Forelimb muscle (tissue), 1 donor: Measurements from ENCODE around the gene SETD7. TPM values are rescaled to one million over a fixed set of nuclear protein-coding genes. Genes with fewer than 3 reads are reported as not detected.

Source experiments
- DNase-seq: peaks from one replicate; pipeline ENCODE4 v3.0.0-alpha.2; 2013; ENCODE audit warnings: low read depth
- polyA plus RNA-seq: library from polyadenylated mRNA; unstranded; fragments of 120-200 nt; gene quantifications from one replicate; pipeline ENCODE4 v1.2.1, GENCODE V29; 2013; ENCODE audit not compliant: insufficient read length

The SETD7 gene
- polyA plus RNA-seq, 1 donor, result 81.4 TPM

GRCh38 chr4:139550724-139551429 lies 5.1 kb downstream of the SETD7 start:
- DNase-seq, result no peak

- no peak for DNase-seq
Measured at GRCh38 chr4:139547979-139548378, 8.0 kb downstream of the SETD7 start.

- DNase-seq, result no peak
Measured at GRCh38 chr4:139540632-139541031, 15.4 kb downstream of the SETD7 start.

- no peak for DNase-seq
Measured at GRCh38 chr4:139540161-139540560, 15.9 kb downstream of the SETD7 start.

- DNase-seq, result no peak
Measured at GRCh38 chr4:139537292-139537691, 18.7 kb downstream of the SETD7 start.

- no peak for DNase-seq
Measured at GRCh38 chr4:139535871-139536234, 20.2 kb downstream of the SETD7 start.

- DNase-seq, result no peak
Measured at GRCh38 chr4:139535228-139535870, 20.7 kb downstream of the SETD7 start.

- no peak for DNase-seq
Measured at GRCh38 chr4:139534287-139534950, 21.6 kb downstream of the SETD7 start.

GRCh38 chr4:139533511-139533910 lies 22.5 kb downstream of the SETD7 start:
- DNase-seq, result no peak

- DNase-seq, result no peak
Measured at GRCh38 chr4:139532947-139533346, 23.1 kb downstream of the SETD7 start.

- no peak for DNase-seq
Measured at GRCh38 chr4:139530833-139531427, 25.1 kb downstream of the SETD7 start.

- no peak for DNase-seq
Measured at GRCh38 chr4:139528377-139529005, 27.5 kb downstream of the SETD7 start.

GRCh38 chr4:139526928-139527327 lies 29.1 kb downstream of the SETD7 start:
- no peak for DNase-seq

GRCh38 chr4:139525414-139525813 lies 30.6 kb downstream of the SETD7 start:
- DNase-seq, result no peak

- DNase-seq, result no peak
Measured at GRCh38 chr4:139524062-139524631, 31.9 kb downstream of the SETD7 start.

GRCh38 chr4:139523076-139523475 lies 32.9 kb downstream of the SETD7 start:
- DNase-seq, result no peak

- DNase-seq, result no peak
Measured at GRCh38 chr4:139522457-139522856, 33.6 kb downstream of the SETD7 start.

GRCh38 chr4:139521754-139522401 lies 34.1 kb downstream of the SETD7 start:
- no peak for DNase-seq

- DNase-seq, result no peak
Measured at GRCh38 chr4:139515531-139515958, 40.5 kb downstream of the SETD7 start.

GRCh38 chr4:139514382-139515059 lies 41.5 kb downstream of the SETD7 start:
- no peak for DNase-seq

- no peak for DNase-seq
Measured at GRCh38 chr4:139511320-139511719, 44.7 kb downstream of the SETD7 start.
